ENCODE data around the gene RPTOR.
A peak's percentile ranks its signal among the peaks of the same experiment; 100 is the strongest.
"Not testable (repeated sequence)": the region's sequence is repeated elsewhere in the genome, so short reads cannot be mapped to it uniquely, and the experiment has no call there.

Gene RPTOR

DNA sequence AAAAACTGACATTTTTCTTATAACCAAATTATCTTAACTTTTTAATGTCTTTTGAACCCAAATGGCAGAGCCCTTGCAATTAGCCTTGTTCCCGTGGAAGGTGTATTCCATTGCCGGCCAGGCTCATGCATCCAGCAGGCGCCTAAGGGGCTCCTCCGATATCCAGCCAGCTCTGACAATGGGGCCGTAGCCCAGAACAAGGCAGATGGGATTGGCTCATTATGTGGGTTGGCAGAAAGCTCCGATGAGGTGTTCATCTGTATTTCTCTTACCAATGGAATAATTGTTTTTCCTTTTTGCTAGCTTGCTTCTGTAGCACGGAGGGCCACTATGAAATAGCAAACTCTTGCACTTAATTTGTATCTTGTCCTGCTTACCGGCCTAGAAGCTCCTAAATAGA lies 238.8 kb downstream of the RPTOR start:
- DNase-seq (ENCODE audit: low spot score): no peak

DNA sequence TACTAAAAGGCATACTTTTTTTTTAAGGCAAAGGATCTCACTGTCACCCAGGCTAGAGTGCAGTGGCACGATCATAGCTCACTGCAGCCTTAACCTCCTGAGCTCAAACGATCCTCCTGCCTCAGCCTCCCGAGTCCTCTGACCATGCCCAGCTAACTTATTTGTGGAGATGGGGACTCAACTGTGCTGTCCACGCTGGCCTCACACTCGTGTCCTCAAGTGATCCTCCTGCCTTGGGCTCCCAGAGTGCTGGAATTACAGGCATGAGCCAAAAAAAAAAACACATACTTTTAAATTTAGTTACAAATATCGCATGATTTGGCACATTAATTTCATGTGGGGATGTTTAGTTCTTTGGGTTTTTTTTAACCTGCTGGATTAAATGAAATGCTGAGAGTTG lies 239.3 kb downstream of the RPTOR start:
- no peak for DNase-seq (ENCODE audit: low spot score)

DNA sequence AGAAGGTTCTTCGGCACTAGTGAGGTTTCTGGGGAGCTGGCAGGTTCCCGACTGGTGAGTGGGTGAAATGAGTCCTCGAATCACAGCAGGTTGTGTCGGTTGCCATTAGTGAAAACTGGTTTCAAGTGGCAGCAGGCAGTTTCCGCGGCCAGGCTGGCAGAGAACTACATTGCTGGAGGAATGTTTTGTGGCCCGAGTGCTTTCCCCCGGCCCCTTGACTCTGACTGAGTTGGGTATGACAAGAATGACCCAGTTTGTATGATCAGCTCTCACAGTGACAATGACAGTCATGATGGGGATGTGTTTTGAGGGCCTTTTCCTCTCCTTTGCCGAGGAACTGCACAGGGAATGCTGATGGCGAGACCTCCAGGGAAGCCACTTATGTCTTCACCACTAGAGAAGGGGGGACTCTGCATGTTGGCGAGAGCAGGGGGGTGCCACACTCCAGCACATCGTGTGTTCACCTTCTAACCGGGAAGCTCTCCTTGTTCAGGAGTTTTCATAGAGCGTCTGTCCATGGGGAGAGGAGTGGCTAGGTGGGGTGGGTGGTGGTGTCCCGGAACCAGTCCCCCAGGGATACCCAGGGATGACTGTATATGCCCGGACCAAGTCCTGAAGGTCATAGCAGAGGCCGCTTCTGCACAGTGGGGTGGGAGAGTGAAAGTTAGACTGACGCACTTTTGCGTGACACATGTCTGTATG lies 241.0 kb downstream of the RPTOR start:
- no peak for DNase-seq (ENCODE audit: low spot score)

DNA sequence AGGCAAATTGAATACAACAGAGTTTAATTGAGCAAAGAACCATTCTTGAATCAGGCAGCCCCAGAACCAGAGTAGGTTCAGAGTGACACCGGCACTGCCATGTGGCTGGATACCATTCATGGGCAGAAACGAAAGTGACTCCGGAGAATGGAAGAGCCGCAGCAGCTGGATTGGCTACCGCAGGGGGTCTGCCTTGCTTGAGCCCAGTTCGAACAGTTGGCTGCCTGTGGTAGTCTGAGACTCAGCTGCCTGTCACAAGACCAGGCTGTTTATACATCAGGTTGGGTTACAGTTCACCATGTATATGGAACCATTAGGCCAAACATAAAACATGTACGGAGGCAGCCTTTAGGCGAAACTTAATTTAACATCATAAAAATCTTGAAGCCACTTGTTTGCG lies 241.8 kb downstream of the RPTOR start:
- DNase-seq (ENCODE audit: low spot score): no peak

DNA sequence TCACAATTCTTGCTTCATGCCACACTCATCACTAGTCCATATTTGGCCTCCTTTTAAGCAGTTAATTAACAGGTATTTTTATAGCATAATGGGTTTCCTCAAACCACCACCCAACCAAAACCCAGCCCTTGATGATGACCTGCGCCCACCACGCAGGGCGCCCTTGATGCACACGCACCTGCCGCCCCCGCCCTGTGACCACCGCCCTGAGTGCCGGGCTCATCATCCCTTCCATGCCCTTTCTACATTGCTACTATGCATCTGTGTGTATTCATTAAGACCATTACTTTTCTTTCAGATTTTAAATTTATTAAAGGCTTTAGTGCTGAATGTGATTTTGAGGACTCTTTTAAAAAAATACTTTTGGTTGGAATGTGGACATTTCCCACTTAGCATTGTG lies 242.2 kb downstream of the RPTOR start:
- DNase-seq (ENCODE audit: low spot score): no peak

DNA sequence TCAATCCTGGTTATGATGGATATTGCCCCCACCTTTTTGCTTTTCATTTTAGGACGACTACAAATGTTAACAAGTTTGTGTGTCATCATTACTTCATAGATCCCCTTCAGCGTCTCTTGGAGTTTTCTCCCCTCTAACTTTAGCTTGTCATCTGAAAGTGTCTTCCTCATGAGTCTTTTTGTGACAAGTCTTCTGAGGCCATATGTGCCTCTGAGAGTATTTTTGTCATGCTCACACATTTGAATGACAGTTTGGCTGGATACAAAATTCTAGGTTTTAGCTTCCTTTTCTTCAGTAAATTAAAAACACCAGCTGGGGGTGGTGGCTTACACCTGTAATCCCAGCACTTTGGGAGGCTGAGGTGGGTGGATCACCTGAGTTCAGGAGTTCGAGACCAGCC lies 243.2 kb downstream of the RPTOR start:
- DNase-seq (ENCODE audit: low spot score): no peak

DNA sequence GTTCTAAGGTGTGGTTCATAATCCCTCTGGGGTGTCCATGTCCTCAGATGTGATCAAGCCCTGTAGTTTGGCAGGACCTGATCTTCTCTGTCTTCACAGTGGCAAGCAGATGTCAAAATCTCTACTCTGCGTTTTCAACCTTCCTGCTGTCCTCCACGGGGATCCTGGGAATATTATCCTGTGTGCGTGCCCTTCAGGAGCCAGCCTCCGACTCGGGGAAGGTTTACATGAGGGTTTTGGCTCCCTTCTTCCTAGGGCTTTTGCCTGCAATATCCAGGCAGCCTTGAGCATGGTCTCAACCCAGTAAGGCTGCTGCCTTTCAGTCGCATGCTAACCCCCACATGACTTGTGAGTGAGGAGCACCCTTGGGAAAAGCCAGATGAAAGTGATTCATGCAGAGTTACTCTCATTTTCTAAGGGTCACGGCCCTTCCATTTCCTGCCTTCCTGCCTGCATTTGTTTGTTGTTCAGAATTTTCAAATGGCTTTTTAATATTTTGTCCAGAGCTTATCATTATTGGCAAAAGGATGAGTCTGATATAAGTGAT lies 244.8 kb downstream of the RPTOR start:
- DNase-seq (ENCODE audit: low spot score): peak; percentile 88

DNA sequence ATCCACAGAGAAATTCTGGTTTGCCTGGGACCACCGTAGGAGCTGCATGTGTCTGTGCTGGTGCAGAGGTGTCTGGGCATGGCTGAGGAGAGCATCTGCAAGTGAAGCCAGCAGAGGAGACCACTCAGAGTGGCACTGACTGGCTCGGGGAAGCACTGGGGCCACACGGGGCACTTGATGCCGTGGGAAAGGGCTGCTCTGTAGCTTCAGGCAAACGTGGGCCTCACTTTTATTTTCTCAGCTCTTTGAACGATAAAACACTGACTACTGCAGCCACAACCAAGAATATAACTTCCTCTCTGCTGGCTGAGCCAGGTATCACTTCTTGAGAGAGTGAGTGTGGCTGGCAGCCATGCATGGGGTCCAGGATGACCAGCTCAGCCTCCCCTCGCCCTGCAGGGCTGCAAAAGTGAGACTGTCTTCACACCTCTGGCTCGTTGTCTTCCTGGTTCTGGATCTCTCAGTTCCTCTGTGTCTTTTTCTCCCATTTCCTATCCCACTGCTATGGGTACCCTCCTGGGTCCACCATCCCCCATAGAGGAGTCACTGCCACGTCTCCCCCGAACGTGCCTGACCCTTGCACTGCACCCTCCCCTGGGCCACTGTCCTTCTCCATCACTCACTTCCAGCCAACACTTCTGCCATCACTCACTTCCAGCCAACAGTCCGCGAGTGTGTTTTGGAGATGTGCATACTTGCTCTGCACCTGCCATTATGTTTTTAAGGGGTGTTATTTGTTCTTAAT lies 245.6 kb downstream of the RPTOR start:
- no peak for DNase-seq (ENCODE audit: low spot score)

DNA sequence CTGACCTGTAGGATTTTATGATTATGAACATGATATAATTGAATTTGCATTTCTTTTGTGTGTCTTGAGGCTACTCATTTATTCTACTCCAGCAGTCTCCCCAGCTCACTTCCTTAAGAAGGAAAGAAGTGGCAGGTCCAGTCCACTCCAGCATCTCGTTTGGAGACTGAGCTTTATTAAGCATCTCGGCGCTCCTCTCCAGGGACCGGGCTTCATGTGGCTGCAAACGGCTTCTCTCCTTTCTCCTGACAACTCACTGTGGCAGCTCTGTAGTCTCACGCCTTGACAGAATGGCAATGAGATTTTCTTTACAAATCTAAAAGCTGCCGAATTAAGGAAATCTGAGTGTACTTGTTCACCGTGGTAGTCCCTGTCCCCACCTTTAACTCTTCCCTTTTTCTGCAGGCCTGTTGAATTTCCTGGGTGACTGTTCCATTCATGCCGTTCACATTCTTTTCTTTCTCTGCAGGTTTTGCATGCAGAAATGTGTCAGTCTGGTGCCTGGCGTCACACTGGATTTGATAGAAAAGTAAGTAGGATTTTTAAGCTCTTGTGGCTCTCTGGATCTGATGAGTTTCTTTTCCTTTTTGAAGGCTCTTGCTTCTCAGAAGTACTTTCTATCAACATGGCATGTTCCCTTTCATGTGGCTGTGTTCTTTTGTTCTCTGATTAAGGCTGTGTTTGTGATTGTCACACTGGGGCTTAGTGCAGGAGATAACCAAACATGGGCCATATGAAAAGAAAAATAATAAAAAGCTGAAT lies 246.5 kb downstream of the RPTOR start:
- DNase-seq (ENCODE audit: low spot score): no peak

DNA sequence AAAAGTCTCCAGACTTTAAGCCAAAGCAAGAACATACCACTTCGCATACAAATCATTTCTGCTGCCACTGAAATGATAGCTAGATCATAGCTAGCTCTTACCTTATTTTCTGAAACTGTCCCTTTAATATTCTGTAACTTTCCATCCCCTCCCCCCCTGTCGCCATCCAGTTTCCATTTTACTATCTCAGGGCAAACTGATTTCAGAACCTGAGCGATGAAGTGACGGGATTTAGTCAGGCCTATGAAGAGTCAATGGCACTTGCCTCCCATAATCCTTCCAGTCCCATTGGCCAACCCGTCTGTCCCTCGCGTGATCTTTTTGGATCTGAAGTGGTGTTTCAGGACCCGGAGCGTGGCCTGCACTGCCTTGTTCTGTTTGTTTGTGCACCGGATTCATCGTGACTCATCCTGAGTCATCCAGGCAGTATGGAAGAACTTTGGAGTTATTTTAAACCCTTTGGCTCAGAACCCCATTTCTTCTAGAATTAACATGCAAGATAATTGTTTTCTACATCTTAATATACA lies 247.2 kb downstream of the RPTOR start:
- peak; percentile 84 for DNase-seq (ENCODE audit: low spot score)

DNA sequence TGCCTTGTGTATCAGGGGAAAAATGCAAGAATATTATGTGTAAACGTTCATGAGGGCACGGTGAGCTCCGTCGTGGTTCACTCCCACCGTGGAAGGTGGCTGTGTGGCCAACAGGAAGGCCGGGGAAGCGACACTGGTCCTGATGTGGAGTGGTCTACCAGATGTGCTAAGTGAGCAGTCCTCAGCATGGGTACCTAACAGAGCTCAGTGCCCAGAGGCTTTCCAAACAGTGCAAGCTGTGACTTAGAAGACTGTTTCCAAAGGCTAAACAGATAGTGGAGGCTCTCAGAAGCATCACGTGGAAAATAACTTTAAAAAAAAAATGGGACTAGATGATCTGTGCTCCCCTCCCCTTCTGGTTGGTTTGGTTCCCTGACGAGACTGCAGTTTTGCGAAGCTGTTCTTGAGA lies 247.7 kb downstream of the RPTOR start:
- no peak for DNase-seq (ENCODE audit: low spot score)

DNA sequence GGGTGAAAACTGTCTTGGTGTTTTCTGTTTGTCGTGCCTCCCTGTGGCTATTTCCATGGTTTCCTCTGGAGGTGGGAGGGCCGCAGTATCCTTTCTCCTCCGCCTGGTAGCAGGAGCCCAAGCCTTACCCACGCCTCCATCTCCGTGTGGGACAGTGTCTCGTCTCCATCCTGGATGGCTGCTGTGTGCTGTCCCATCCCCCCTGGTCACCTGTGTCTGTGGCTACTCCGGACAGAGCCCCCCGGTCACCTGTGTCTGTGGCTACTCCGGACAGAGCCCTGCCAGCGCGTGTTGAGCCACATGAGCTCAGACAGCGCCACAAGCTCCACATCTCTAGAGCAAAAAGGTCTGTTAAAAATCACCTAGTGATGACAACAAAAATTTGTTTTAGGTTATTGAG lies 248.8 kb downstream of the RPTOR start:
- DNase-seq (ENCODE audit: low spot score): no peak

DNA sequence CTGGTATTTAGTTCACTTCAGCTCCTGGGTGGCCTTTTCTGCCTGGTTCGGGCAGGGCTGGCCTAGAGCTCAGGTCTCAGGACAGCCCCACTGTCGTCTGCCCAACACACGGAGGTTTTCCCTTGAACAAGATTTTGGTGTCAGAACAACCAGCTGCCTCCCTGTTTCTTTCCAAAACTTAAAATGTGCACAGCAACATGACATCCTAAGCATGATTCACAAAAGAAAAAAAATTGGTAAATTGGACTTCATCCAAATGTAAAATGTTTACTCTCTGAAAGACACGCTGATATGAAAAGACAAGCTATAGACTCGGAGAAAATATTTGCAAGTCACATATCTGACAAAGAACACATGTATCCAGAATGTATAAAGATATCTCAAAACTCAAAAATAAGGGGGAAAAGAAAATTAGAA lies 249.2 kb downstream of the RPTOR start:
- no peak for DNase-seq (ENCODE audit: low spot score)

DNA sequence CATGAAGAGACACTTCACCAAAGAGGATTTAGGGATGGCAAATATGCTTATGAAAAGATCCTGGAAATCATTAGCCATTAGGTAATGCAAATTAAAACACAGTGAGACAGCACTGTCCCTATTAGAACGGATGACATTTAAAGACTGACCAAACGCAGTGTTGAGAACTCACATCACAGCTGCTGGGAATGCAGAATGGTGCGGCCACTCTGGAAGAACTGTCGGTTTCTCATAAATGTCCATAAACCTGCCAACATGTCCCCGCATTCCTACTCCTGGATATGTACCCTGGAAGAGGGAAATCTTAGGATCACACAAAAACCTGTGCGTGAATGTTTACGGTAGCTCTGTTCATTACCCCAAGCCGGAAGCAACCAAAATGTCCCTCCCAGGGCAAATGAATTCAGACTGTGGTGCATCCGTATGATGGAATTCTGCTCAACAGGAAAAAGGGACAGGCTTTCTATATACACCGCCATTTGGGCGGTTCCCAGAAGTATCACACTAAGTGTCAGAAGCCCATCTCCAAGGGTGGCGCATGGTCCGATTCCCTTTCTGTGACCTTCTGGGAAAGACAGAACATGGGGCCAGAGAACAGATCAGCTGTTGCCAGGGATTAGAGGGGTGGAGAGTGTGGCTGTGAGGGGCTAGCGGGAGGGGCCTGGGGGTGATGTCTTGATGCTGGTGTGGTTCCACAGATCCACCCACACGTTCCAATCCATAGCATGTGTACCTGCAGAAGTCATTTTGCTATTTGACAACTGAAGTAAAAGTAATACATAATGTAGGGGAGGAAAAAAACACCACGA lies 249.8 kb downstream of the RPTOR start:
- DNase-seq (ENCODE audit: low spot score): no peak

DNA sequence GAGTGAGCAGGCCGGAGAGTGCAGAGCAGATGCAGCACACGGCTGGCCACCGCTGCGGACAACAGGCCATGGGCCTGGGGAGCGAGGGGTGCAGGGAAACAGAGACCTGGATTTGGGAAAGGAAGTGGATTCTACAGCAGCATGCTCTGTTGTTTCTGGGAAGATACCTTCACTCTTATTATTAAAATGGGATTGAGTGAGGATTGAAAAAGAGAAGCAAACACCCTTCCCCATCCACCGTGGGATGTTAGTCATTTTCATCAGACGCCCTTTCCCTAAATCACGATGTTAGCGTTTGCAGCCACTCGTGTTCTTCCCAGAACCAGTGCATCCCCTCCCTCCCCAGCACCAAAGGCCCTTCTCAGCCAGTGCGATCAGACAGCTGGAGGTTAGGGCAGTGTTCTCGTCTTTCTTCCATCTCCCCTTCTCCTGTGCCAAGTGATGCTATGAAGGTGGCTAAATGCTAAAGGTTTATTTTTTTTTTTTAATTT lies 250.5 kb downstream of the RPTOR start:
- DNase-seq (ENCODE audit: low spot score): no peak

DNA sequence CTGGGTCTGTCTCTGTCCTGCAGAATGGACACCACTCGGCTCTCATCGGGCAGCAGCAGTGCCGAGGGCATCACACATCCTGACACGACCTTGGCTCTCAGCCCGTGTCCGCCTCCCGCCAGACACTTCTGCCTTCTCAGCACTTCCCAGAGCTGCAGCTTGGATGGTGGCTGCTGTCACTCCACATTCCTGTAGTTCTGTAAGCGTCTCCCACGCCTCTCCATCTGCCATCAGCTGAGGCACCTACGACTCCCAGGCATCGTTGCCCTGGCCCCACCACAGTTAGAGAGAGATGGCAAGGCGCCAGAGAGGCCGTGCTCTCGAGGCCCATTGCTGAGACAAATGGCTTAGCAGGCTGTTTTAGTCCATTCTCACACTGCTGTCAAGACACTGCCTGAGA lies 251.1 kb downstream of the RPTOR start:
- no peak for DNase-seq (ENCODE audit: low spot score)

DNA sequence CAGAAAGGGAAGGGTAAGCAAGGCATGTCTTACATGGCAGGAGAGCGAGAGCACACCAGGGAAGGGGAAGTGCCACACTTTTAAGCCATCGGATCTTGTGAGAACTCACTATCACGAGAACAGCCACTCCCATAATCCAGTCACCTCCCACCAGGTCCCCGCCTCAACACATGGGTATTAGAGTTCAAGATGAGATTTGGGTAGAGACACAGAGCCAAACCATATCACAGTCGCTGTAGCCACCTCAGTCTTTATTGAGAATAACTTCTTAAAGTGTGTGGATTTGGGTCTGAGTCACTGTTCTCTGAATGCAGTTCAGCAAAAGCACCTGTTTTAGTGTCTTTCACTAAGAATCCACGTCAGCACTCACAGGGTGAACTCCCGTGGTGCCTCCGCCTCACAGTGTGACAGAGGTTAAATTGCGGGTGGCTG lies 251.8 kb downstream of the RPTOR start:
- no peak for DNase-seq (ENCODE audit: low spot score)

DNA sequence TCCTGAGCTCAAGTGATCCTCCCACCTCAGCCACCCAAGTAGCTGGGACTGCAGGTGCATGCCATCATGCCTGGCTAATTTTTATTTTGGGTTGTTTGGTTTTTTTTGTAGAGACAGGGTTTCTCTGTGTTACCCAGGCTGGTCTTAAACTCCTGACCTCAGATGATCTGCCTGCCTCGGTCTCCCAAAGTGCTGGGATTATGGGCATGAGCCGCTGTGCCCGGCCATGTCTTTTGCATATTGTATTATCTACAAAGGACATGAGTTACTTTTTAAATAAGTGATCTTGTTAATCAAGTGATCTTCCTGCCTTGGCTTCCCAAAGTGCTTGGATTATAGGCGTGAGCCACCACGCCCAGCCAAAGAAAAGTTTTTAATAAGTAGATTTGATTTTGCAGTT lies 252.6 kb downstream of the RPTOR start:
- not testable (repeated sequence) for DNase-seq (ENCODE audit: low spot score)

DNA sequence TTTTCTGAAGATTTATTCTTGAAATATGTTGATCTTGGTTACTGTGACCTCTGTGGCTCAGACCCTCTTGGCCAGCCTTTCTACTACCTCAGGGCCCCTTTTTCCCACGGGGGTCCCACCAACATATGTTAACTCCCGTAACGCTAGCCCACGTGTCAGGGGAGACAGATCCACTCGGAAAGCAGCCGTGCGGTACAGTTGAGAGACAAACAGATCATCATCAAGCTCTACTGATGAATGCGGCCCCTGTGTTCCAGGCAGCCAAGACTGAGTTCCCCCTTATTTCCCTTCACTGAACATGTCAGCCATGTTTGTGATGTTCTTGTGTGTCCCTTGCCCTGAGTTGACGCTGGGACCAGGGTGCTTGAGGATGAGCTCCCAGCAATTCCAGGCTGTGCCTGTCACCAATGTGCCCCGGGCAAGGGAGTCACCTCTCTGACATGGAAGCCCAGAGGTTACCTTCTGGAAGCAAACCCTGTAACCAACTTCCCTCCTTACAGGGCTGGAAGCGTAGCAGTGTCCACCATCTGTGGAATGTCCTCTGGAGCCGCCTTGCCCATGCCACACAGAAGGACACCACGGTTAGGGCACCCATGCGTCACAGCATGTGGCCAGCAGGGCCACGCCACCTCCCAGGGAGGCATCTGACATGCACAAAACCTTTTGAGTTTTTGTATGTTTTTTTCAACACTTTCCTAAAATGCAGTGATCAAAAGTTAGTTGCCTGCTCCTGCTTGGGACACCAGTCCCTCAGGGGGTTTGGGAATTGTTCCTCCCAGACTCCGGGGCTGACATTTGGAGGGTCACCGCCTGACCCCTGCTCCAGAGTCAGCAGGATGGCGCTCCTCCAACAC lies 253.3 kb downstream of the RPTOR start:
- DNase-seq (ENCODE audit: low spot score): no peak

Measured in COLO829 (cell line).